RWPE2 (cell line): ENCODE measurements around the gene CTNND2.

Experiments used
- ATAC-seq: fragments of 200-7000 bp; cut with Tn5 transposase; 3 replicates; pipeline ENCODE4 v1.9.1; 2021; ENCODE audit warnings: low read depth
- DNase-seq: peaks from one replicate; pipeline ENCODE4 v3.0.0-alpha.2; 2020; ENCODE audit warnings: low spot score
- H3K27ac ChIP-seq: fragments of 450-650 bp; 2 replicates; pipeline ENCODE4 v1.5.1; 2017; ENCODE audit warnings: mild to moderate bottlenecking; ENCODE audit not compliant: poor library complexity, severe bottlenecking
- H3K27me3 ChIP-seq: fragments of 250-450 bp; sonication (Bioruptor Pico); 2 replicates; pipeline ENCODE4 v1.5.1; 2021; ENCODE audit warnings: mild to moderate bottlenecking, moderate library complexity; ENCODE audit not compliant: insufficient read depth, poor library complexity, severe bottlenecking
- H3K36me3 ChIP-seq: fragments of 250-450 bp; sonication (Bioruptor Pico); 2 replicates; pipeline ENCODE4 v1.5.1; 2020; ENCODE audit warnings: low read depth, mild to moderate bottlenecking, moderate library complexity
- H3K4me1 ChIP-seq: fragments of 250-450 bp; sonication (Bioruptor Pico); 2 replicates; pipeline ENCODE4 v1.5.1; 2021; ENCODE audit warnings: mild to moderate bottlenecking, moderate library complexity; ENCODE audit not compliant: insufficient read depth, poor library complexity, severe bottlenecking
- H3K4me3 ChIP-seq: fragments of 250-450 bp; sonication (Bioruptor Pico); 2 replicates; pipeline ENCODE4 v1.5.1; 2021; ENCODE audit warnings: mild to moderate bottlenecking, moderate library complexity; ENCODE audit not compliant: severe bottlenecking
- H3K9me3 ChIP-seq: fragments of 250-450 bp; sonication (Bioruptor Pico); 2 replicates; pipeline ENCODE4 v1.5.1; 2021; ENCODE audit warnings: mild to moderate bottlenecking, moderate library complexity; ENCODE audit not compliant: severe bottlenecking
- TF ChIP-seq, protein P1 (sequence below): fragments of 450-650 bp; IDR thresholded peaks from one replicate; pipeline ENCODE4 v1.5.1; 2017; ENCODE audit warnings: mild to moderate bottlenecking, moderate library complexity; ENCODE audit not compliant: poor library complexity, severe bottlenecking

CTNND2 gene

DNA sequence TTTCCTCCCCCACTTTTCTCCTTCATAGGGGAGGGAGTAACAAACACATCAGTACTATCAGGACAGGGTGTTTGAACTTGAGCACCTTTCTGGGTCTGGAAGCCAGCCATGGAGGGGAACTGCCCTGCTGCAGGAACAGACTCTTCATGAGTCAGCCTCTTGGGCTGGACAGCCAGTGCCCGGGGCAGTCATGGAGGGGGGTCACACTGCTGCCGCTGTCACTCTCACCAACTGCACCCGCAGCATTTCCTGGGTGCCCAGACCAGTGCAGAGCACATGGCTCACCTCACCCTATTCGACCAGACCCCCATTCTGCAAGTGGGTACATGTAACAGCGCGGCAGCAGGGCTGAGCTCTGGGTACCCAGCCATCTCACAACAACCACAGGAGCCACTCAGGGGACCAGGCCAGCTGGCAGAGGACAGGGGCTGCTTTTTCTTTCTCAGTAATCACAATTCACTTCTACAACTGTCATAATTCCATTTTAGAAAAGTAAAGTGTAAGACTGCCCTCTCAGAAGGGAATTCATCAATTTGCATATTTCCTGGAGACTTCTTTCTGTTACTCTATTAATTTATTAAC, 118.4 kb downstream of the CTNND2 start:
- H3K27ac ChIP-seq = no peak overlapping the region
- DNase-seq (no peak), ATAC-seq (0 out of 3 replicates have a peak, but pooled peaks have one; percentile 41)
- TF ChIP-seq, protein P1, sequence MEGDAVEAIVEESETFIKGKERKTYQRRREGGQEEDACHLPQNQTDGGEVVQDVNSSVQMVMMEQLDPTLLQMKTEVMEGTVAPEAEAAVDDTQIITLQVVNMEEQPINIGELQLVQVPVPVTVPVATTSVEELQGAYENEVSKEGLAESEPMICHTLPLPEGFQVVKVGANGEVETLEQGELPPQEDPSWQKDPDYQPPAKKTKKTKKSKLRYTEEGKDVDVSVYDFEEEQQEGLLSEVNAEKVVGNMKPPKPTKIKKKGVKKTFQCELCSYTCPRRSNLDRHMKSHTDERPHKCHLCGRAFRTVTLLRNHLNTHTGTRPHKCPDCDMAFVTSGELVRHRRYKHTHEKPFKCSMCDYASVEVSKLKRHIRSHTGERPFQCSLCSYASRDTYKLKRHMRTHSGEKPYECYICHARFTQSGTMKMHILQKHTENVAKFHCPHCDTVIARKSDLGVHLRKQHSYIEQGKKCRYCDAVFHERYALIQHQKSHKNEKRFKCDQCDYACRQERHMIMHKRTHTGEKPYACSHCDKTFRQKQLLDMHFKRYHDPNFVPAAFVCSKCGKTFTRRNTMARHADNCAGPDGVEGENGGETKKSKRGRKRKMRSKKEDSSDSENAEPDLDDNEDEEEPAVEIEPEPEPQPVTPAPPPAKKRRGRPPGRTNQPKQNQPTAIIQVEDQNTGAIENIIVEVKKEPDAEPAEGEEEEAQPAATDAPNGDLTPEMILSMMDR = no peak
- no peaks in the 10 kb centered on the region for H3K9me3 ChIP-seq
- no peaks in the 10 kb centered on the region for H3K4me1 ChIP-seq
- no peaks in the 10 kb centered on the region for H3K36me3 ChIP-seq
- H3K27me3 ChIP-seq = peaks cover 9% of the 10 kb centered on the region
- no peak overlapping the region for H3K4me3 ChIP-seq

DNA sequence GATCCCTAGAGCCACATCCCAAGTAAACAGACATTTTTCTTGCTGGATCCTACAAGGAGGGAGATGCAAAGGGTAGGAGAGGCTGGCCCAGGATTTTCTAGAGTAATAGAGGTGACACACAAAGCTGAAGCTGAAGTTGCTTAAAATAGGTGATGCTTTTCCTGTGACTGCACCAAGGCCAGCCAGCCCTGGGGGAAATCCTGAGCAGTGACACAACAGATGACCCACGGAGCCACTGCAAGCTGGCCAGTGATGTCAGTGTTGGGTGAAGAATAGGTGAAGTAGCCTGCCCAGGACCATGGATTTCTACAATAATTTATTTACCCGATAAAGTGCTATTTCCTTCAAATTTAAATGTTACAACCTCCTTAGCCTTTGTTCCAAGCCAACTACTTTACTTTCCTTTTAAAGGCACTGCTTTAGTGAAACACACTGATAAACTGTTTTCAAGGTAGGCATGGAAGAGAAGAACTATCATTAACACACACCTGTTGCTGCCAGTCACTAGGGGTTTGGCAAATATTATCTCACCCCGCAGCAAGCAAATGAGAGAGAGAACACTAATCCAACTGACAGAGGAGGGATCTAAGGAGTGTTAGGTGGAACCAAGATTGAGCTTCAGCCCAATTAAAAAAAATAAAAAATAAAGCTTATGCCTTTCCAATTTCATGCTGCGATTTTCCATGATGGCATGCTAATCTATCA, 123.5 kb downstream of the CTNND2 start:
- DNase-seq (no peak), ATAC-seq (no peak)
- Histone ChIP-seq H3K27me3 (peaks cover 8% of the 10 kb centered on the region), H3K36me3 (no peaks in the 10 kb centered on the region), H3K27ac (no peak overlapping the region), H3K4me1 (no peaks in the 10 kb centered on the region), H3K9me3 (no peaks in the 10 kb centered on the region), H3K4me3 (no peak overlapping the region)
- TF ChIP-seq, protein P1 = no peak

DNA sequence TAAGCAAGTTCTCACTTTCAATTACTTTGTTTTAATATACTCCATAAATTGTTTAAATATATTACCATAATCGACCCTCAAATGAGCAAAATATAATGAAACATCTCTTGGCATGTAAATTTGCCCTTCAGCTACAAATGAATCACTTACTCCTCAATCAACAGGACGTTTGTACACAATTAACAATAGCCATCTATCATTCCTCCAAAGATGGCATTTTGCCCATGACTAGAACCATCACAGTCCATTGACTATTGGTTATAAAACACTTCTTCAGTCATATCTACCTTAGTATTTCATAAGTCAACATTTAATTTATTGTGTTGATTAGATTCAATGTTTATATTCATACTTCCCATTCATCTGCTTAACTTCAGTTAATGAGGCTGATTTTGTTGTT, 127.2 kb downstream of the CTNND2 start:
- Histone ChIP-seq H3K4me1 (no peaks in the 10 kb centered on the region), H3K9me3 (no peaks in the 10 kb centered on the region), H3K27ac (no peak overlapping the region), H3K27me3 (peaks cover 11% of the 10 kb centered on the region), H3K4me3 (no peak overlapping the region), H3K36me3 (no peaks in the 10 kb centered on the region)
- DNase-seq (no peak), ATAC-seq (no peak)
- TF ChIP-seq, protein P1 = no peak

DNA sequence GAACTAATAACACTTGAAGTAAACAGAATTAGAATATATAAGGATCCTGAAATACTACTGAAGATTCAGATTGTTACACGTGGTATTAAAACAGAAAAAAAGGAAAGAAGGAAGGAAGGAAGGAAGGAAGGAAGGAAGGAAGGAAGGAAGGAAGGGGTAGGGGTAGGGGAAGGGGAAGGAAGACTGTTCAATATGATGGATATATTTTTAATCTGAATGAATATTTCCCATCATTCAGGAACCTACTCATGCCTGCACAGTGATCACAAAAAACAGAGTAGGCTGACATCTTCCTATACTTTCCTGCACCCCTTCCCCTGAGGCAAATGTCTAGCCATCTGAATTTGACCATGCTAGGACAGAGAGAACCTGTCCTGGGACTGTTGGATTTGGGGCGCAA, 133.9 kb downstream of the CTNND2 start:
- Histone ChIP-seq H3K36me3 (no peaks in the 10 kb centered on the region), H3K9me3 (no peaks in the 10 kb centered on the region)

More for the DNA sequence above, 133.9 kb downstream of the CTNND2 start:
- Histone ChIP-seq H3K4me3 (no peak overlapping the region), H3K4me1 (no peaks in the 10 kb centered on the region), H3K27me3 (peaks cover 6% of the 10 kb centered on the region), H3K27ac (no peak overlapping the region)
- ATAC-seq (no peak), DNase-seq (no peak)
- TF ChIP-seq, protein P1 = no peak
